HG02623 (cell line): ENCODE data around the gene BPTF.
"Not testable (repeated sequence)": the region's sequence is repeated elsewhere in the genome, so short reads cannot be mapped to it uniquely, and the experiment has no call there.

Experiments
- ATAC-seq: cut with Tn5 transposase; IDR thresholded peaks from one replicate; pipeline ENCODE4 v1.9.1; 2021; ENCODE audit warnings: moderate library complexity; ENCODE audit not compliant: unreplicated experiment

Gene BPTF

DNA sequence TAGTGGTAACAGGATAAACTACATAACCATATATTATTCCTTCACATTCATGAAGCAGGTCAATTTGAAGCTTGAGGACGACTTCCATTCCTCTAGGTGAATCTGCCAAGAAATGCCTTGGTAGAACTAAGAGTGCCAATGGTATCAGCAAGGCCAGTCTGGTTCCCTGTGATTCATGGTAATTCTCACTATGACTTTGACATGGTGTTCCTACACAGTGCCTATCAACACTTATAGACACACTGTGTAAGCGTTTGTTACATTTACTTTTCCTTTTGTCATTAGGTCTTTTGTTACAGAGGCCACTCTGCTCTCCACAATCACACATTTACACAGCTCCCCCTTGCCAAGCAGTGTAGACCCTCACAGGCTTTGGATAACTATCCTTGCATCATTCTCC lies 136.9 kb downstream of the BPTF start:
- ATAC-seq: not testable (repeated sequence)

DNA sequence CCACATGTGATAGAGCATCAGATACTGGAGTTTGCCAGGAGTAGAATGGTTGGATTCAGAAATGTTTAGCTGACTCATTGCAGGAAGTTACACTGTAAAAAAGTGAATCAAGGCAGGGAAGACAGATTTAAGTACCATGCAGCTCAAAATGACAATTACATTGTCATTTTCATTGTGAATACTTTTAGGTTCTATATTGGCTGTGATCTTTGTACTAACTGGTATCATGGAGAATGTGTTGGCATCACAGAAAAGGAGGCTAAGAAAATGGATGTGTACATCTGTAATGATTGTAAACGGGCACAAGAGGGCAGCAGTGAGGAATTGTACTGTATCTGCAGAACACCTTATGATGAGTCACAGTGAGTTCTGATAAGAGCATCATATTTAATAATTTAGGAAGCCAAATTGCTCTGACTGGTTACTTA lies 137.9 kb downstream of the BPTF start:
- ATAC-seq: not testable (repeated sequence)

DNA sequence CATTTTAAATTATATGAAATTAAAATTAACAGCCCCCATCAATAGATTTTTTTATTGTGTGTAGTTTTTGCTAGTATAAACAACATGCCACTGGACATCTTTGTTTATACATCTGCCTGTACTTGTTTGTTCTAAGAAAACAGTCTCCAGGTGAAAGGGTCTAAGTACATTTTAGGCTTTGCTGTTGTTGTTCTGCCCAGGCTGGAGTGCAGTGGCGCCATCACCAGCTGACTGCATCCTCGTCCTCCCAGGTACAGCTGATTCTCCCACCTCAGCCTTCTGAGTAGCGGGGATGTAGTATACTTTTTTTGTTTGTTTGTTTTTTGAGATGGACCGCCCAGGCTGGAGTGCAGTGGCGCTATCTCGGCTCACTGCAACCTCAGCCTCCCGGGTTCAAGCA lies 145.5 kb downstream of the BPTF start:
- no peak for ATAC-seq

GRCh38 chr17:67974185-67974584 lies 148.9 kb downstream of the BPTF start:
- no peak for ATAC-seq

DNA sequence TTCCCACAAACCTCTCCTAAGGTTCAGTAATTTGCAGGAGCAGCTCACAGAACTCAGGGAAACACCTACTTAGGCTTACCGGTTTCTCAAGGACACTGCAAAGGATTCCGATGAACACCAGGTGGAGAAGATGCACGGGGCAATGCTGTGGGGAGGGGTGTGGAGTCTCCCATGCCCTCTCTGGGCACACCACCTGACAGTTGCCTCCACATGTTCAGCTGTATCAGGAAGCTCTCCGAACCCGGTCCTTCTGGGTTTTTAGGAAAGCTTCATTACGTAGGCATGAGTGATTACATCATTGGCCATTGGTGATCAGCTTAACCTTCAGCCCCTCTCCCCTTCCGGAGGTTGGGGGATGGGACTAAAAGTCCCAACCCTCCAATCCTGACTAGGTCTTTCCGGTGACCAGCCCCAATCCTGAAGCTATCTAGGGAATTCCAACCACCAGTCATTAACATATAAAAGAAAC lies 149.3 kb downstream of the BPTF start:
- no peak for ATAC-seq

GRCh38 chr17:67976306-67976705 lies 151.0 kb downstream of the BPTF start:
- ATAC-seq: not testable (repeated sequence)

GRCh38 chr17:67980456-67980855 lies 155.2 kb downstream of the BPTF start:
- no peak for ATAC-seq

- ATAC-seq: not testable (repeated sequence)
Observed at GRCh38 chr17:67980883-67981282, 155.6 kb downstream of the BPTF start.

- no peak for ATAC-seq
Observed at GRCh38 chr17:67982034-67982640, 156.8 kb downstream of the BPTF start.

DNA sequence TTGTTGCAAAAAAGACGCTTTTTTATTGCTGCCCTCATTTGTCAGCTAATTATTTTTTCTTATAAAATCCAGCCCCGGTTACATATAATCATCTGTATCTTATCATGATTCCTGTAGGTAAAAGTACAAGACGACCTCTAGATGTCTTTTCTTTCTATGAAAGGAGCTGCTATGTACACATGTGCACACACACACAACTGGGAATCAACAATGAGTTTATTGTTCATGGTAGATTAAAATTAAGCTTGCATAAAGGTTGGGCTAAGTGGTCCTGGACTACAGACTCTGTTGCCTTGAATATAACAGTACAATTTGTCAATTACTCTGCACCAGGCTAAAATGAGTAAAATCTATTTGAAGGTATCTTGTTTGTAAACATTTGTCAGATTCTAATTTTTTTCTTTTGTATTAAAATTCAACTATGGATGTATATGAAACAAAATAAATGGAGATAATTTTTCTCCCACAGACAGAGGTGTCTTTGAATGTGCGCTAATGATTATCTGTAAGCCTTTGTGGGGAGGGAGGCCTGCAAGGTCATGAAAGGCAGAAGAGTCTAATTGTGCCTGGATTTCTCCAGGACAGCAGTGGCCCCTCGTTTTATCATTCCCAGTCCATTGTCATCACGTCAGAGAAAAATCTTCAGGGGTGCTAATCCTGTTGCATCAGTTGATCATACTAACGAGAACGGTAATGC lies 157.5 kb downstream of the BPTF start:
- ATAC-seq: no peak

DNA sequence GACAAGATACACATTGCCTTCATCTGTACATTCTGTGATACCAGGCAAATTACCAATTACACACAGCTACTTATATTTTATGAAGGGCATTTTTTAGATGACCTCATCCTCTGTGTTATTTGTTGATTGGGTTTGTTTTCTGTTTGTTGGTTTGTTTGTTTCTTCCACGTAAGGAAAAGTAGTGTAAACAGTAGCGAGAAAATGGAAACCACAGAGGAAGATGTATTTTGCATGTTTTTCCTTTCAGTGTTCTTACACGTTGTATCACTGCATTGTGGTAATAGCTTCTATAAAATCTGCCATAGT lies 158.0 kb downstream of the BPTF start:
- ATAC-seq: no peak

GRCh38 chr17:67990909-67991308 lies 165.6 kb downstream of the BPTF start:
- ATAC-seq: no peak

GRCh38 chr17:67992548-67993152 lies 167.3 kb downstream of the BPTF start:
- ATAC-seq: no peak

DNA sequence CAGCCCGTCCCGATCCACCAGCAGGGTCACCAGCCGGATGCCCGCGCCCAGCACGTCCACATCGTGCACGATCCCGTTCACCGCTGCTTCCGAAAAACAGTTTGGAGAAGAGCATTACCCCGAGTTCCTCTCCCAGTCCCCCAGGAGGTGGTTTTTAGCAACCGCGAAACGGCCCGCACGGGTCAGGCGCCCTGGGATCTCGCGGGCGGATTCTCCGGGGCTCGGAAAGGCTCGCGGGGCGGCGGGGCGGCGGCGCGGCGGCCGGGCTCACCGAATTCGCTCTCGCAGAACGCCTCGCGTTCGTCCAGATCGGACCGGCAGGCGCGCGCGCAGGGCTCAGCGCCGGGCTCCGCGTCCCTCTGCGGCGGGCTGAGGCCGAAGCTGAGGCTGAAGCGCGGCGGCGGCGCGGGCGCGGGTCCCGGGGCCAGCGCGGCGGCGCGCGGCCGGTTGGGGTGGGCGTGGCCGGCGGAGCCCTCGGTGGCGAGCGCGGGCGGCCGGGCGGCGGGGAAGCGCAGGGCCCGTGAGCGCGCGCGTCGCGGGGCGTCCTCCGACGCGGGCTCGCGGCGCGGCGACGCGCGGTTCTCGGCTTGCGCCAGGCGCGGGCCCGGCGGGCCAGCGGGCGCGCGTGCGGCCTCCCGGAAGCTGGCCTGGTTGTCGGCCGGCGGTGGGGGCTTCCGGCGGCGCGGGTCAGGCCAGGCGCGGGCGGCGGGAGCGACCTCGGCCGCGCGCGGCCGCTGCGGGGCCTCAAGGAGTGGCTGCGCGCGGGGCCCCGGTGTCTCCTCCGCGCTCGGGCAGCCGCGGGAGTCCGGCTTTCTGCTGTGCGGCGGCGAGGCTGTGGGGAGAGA lies 168.1 kb downstream of the BPTF start:
- peak; percentile 63 for ATAC-seq

DNA sequence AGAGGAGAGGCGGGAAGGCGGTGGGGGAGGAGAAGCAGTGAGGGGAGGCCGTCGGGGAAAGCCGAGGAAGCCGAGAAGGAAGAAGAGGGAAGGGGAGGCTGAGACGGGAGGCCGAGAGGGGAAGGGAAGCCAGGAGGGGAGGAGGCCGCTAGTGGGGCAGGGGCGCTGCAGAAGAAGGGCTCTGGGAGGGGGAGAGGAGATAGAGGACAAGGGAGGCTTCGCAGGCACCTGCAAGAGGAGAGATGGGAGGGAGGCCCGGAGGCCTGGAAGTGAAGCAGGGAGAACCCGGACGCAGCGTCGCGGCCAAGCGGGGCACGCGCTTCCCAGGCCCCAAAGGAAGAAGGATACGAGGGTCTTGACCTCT lies 168.7 kb downstream of the BPTF start:
- ATAC-seq: no peak

DNA sequence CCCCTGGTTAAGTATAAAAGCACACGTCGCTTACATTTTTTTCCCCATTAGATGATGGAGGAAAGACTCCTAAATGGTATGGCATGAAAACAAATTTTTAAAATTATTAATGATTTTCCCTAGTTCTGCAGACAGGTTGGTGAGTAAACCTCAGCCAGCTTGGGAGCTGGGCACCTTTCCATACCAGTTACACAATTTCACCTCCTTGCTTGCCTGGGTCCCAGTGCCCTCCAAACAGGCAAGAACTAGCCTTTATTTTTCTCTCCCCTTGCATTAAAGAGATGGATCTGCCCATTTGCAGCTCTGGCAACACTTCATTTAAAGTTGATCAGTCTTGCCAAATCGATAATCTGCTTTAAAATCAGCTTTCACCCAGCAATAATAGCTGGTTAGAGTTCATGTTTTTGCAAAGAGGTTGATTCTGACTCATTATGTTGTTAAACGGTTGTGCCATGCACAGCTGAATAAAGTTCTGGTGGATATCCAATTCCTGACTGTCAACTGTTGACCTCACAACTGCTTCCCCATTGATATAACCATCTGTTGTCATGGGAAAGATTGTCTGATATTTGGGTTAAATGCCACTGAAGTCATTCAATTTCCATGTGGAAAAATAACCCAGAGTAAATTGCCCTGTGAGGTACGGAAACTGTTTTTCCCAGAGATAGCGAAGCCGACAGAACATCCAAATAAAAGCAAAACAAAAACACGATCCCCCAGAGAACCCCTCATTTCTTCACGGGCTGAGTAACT lies 169.7 kb downstream of the BPTF start:
- ATAC-seq: no peak

DNA sequence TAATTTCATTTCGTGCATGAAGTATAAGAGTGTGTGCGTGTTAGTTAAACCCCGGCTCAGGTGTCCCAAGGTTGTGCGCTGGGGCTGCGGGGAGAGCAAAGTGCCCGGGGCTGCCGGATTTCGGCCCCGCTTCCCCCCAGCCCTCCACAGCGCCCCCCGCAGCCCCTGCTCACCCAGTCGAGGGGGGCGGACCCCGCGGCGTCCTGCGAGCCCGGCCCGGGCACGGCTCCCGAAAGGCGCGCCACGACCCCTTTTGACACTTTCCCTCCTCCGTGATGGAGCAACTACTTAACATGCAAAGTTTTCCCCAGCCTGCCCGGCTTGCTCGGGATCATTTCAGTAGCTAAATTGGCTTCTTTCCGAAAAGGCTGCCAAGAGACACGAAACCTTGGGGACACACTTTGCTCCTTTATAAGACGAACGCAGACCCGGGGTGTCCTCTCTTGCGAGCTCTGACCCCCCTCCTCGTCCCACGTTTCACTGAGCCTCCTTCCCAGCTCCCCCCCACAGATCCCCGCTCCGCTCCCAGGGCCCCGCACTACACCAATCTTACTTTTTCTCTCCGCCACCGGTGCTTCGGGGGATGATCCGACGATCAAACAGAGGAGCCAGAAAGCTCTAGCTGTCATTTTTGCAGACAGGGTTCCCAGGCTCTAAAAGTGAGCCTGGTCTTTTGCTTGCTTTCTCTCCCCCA lies 170.4 kb downstream of the BPTF start:
- ATAC-seq: no peak

DNA sequence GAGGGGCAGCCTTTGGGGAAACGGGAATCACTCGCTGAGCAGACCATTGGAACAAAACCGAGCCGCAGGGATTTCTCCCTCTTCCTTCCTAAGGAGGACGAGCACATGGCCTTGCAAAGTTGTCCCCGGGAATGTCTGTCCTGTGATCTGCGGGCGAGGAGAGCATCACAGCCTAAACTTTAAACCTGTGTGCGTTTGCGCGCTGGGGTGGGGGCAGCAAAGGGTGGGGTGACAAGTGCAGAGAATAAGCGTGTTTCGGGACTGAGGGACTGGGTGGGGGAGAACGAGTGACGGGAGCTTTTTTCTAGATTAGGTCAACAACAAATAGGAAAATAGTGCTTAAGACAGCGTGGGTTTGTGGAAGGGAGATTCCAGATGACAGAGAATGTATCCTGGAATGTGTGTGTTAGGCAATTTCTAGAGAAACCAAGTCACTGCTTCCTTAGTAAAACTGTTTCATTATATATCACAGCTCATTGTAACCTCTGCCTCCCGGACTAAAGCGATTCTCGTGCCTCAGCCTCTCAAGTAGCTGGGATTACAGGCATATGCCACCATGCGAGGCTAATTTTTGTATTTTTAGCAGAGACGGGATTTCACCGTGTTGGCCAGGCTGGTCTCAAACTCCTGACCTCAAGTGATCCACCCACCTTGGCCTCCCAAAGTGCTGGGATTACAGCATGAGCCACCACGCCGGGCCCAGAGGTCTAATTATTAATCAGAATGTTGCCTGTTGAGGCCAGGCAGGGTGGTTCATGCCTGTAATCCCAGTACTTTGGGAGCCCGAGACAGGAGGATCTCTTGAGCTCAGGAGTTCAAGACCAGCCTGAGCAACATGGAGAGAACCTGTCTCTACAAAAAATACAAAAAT lies 171.2 kb downstream of the BPTF start, which contains the start of gene C17orf58:
Gene C17orf58 (minus strand): TSS at position 169 of the 871 bp plus-strand sequence. CDS start 271 bp downstream, outside the sequence.
- ATAC-seq: not testable (repeated sequence)

DNA sequence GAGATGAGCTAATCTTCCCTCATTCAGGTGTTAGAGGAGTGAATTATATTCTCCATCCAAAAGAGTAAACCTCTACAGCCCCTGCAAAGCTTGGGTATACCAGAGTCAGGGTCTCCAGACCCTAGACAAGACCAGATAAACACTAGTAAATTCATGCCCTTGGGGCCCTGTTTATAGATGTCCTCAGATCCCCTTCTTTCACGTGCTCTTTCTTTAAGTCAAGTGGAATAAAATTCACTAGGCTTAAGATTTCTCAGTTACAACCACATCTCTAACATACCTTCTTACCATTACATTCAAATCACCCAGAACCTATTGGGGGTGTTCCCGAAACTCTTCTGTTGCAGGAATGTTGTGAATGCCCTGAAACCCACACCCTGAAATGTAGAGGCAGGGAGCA lies 173.2 kb downstream of the BPTF start:
- ATAC-seq: no peak
